ENCODE measurements around the gene ZBTB40.

DNA sequence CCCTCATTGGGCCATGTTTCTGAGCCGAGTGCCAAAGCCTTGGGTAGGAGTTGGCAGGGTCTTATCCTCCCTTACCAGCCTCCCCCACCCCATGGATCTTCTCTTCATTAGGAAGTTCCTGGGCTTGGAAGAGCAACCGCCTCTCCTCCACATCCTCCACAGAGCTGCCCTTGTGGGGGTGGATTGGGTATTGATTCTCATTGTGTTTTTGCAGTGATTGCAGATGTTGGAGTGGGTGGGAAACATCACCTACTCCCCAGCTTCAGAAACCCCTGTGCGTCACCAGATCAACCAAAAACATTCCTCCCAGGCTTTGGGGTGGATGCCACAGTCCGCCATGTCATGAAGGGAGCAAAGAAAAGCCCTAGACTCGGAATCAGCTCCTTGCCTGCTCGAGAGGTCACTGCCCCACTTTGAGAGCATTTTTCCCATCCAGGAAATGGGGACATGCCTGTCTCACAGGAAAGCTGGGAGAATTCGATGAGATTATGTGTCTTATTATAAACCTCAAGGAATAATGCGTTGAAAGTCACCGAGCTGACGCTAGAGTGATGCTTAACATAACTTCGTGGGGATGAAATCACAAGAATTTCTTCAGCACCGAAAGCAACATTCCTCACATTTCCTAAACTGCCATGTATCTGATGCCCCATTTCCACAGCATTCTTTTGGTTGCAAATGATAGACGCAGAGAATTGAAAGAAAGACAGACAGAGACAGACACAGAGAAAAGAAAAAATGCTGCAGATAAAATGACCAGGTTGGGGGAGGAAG, 44.7 kb upstream of the ZBTB40 start:
- no peak for TF ChIP-seq POLR2A (IDR thresholded peaks at IDR 0.05)
- TF ChIP-seq, protein P1, sequence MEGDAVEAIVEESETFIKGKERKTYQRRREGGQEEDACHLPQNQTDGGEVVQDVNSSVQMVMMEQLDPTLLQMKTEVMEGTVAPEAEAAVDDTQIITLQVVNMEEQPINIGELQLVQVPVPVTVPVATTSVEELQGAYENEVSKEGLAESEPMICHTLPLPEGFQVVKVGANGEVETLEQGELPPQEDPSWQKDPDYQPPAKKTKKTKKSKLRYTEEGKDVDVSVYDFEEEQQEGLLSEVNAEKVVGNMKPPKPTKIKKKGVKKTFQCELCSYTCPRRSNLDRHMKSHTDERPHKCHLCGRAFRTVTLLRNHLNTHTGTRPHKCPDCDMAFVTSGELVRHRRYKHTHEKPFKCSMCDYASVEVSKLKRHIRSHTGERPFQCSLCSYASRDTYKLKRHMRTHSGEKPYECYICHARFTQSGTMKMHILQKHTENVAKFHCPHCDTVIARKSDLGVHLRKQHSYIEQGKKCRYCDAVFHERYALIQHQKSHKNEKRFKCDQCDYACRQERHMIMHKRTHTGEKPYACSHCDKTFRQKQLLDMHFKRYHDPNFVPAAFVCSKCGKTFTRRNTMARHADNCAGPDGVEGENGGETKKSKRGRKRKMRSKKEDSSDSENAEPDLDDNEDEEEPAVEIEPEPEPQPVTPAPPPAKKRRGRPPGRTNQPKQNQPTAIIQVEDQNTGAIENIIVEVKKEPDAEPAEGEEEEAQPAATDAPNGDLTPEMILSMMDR (IDR thresholded peaks at IDR 0.05), result no peak
- TF ChIP-seq EP300 (IDR thresholded peaks at IDR 0.05), result no peak

All from ovary (tissue), 3 donors.